ENCODE data around the gene DCC.

DCC gene

DNA sequence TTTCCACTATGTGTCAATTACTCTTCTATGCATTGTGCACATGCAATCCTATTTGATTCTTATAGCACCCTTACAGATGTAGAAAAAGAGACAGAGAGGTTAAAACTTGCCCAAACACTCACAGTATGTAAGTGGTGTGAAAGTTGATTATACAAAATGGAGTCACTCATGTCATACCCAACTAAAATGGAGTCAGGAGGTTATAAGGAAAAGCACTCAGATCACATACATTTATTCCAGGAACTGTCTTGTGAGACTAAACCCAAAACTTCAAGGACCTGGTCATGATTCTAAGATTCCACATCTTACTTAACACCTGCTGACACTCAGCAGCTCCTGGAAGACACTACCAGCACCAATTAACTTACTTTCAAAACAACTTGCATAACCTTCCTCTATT lies 1081.9 kb downstream of the DCC start:
- Histone ChIP-seq H3K4me3 (ENCODE audit: low read length) (no peak overlapping the region), H3K36me3 (ENCODE audit: control insufficient read depth, insufficient read depth, low read length, severe bottlenecking) (no peaks in the 10 kb centered on the region), H3K4me1 (ENCODE audit: control insufficient read depth, insufficient read depth, low read length) (no peaks in the 10 kb centered on the region), H3K9me3 (ENCODE audit: control insufficient read depth, low read length) (no peaks in the 10 kb centered on the region), H3K27me3 (replicated peaks; ENCODE audit: control insufficient read depth, insufficient read depth, low read length) (no peaks in the 10 kb centered on the region), H3K9ac (ENCODE audit: low read length) (no peak overlapping the region)
- DNase-seq (ENCODE audit: low read depth) = no peak

DNA sequence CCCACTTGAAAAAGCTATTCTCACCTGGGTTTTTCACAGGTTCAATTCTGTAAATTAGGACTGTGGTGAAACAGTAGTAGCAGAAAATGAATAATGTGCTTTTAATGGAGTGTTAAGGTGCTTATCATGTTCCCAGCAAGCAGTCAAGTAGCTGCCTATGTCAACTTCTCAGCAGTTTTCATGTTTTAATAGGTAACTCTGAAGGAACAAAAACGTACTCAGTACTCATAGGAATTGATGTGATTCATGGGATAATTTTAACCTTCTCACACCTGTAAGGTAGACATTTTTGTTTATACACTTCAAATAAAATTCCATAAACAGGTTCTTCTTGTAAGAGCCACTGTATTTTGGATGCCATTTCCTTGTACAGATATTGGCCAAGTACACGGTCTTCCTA lies 1082.9 kb downstream of the DCC start:
- DNase-seq (ENCODE audit: low read depth) = no peak
- H3K4me3 ChIP-seq (ENCODE audit: low read length) = no peak overlapping the region
- no peak overlapping the region for H3K9ac ChIP-seq (ENCODE audit: low read length)
- H3K4me1 ChIP-seq (ENCODE audit: control insufficient read depth, insufficient read depth, low read length) = no peaks in the 10 kb centered on the region
- H3K9me3 ChIP-seq (ENCODE audit: control insufficient read depth, low read length) = no peaks in the 10 kb centered on the region
- H3K36me3 ChIP-seq (ENCODE audit: control insufficient read depth, insufficient read depth, low read length, severe bottlenecking) = no peaks in the 10 kb centered on the region
- H3K27me3 ChIP-seq (replicated peaks; ENCODE audit: control insufficient read depth, insufficient read depth, low read length) = no peaks in the 10 kb centered on the region

DNA sequence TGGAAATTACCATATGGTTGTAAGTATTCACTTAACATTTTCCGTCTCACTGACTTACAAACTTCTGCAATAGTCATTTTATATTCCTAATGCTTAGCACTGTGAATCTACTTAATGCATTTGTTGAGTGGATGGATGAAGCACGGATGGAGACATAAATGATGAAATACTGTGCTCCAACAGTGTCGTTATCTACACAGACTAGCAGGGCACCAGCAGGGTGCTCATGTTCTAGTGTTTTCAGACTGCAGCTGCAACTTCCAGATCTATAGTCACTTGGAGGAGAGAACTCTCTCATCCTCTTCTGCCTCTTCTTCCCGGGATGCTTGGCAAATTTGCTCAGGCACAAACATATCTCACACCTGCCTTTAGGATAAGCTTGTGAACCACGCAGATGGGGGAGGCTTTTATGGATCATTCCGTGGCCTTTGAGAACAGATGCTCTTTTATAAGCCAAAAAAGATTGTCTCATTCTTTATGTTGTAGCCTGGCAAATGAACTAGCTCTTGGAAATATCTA lies 1086.7 kb downstream of the DCC start:
- no peak for DNase-seq (ENCODE audit: low read depth)
- Histone ChIP-seq H3K9ac (ENCODE audit: low read length) (no peak overlapping the region), H3K27me3 (replicated peaks; ENCODE audit: control insufficient read depth, insufficient read depth, low read length) (no peaks in the 10 kb centered on the region), H3K4me1 (ENCODE audit: control insufficient read depth, insufficient read depth, low read length) (no peaks in the 10 kb centered on the region), H3K36me3 (ENCODE audit: control insufficient read depth, insufficient read depth, low read length, severe bottlenecking) (no peaks in the 10 kb centered on the region), H3K9me3 (ENCODE audit: control insufficient read depth, low read length) (no peaks in the 10 kb centered on the region), H3K4me3 (ENCODE audit: low read length) (no peak overlapping the region)

DNA sequence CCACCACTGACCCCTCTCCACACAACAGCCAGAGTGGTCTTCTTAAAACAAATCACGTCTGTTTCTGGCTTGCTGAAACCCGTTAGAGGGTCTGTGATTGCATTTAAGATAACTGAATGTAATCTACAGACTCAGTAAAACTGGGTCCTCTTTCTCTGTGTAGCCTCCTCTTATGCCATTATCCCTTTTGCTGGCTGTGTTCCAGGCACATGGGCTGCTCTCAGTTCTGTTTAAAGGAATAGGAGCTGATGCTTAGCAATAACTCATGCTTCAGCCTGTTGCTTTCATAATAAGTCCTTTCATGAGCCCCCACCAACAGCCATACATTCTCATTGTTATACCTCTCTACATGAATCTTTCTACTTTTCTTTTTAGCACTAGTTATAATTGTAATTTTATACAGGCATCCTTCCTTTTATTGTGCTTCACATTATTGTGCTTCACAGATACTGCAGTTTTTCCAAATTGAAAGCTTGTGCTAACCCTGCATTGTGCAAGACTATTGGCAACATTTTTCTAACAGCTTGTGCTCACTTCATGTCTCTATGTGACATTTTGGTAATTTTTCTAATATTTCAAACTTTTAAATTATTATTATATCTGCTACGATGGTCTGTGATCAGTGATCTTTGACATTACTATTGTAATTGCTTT lies 1101.9 kb downstream of the DCC start:
- Histone ChIP-seq H3K4me3 (ENCODE audit: low read length) (no peak overlapping the region), H3K36me3 (ENCODE audit: control insufficient read depth, insufficient read depth, low read length, severe bottlenecking) (no peaks in the 10 kb centered on the region), H3K4me1 (ENCODE audit: control insufficient read depth, insufficient read depth, low read length) (peaks cover 5% of the 10 kb centered on the region), H3K9ac (ENCODE audit: low read length) (no peak overlapping the region), H3K9me3 (ENCODE audit: control insufficient read depth, low read length) (no peaks in the 10 kb centered on the region), H3K27me3 (replicated peaks; ENCODE audit: control insufficient read depth, insufficient read depth, low read length) (no peaks in the 10 kb centered on the region)
- peak; percentile 27 for DNase-seq (ENCODE audit: low read depth)

DNA sequence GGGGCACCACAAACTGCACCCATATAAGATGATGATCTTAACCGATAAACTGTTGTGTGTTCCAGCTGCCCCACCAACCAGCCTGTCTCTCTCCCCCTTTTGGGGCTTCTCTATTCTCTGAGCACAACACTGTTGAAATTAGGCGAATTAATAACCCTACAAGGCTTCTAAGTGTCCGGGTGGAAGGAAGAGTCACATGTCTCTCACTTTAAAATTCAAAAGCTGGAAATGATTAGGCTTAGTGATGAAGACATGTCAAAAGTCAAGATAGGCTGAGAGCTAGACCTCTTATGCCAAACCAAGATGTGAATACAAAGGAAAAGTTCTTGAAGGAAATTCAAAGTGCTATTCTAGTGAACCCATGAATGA lies 1102.4 kb downstream of the DCC start:
- H3K27me3 ChIP-seq (replicated peaks; ENCODE audit: control insufficient read depth, insufficient read depth, low read length) = no peaks in the 10 kb centered on the region
- H3K4me3 ChIP-seq (ENCODE audit: low read length) = no peak overlapping the region
- H3K4me1 ChIP-seq (ENCODE audit: control insufficient read depth, insufficient read depth, low read length) = peaks cover 5% of the 10 kb centered on the region
- H3K36me3 ChIP-seq (ENCODE audit: control insufficient read depth, insufficient read depth, low read length, severe bottlenecking) = no peaks in the 10 kb centered on the region
- H3K9ac ChIP-seq (ENCODE audit: low read length) = no peak overlapping the region
- DNase-seq (ENCODE audit: low read depth) = no peak
- H3K9me3 ChIP-seq (ENCODE audit: control insufficient read depth, low read length) = no peaks in the 10 kb centered on the region

DNA sequence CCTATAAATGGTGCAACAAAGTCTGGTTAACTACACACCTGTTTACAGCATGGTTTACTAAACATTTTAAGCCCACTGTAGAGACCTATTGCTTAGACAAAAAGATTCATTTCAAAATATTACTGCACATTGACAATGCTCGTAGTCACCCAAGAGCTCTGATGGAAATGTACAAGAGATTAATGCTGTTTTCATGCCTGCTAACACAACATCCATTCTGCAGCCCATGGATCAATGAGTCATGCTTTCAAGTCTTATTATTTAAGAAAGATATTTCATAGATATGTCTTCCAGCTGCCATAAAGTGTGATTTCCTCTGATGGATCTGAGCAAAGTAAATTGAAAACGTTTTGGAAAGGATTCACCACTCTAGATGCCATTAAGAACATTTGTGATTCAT lies 1103.3 kb downstream of the DCC start:
- H3K9me3 ChIP-seq (ENCODE audit: control insufficient read depth, low read length) = no peaks in the 10 kb centered on the region
- H3K4me1 ChIP-seq (ENCODE audit: control insufficient read depth, insufficient read depth, low read length) = peaks cover 5% of the 10 kb centered on the region
- no peaks in the 10 kb centered on the region for H3K27me3 ChIP-seq (replicated peaks; ENCODE audit: control insufficient read depth, insufficient read depth, low read length)
- no peak overlapping the region for H3K9ac ChIP-seq (ENCODE audit: low read length)
- H3K4me3 ChIP-seq (ENCODE audit: low read length) = no peak overlapping the region
- DNase-seq (ENCODE audit: low read depth) = no peak
- H3K36me3 ChIP-seq (ENCODE audit: control insufficient read depth, insufficient read depth, low read length, severe bottlenecking) = no peaks in the 10 kb centered on the region

DNA sequence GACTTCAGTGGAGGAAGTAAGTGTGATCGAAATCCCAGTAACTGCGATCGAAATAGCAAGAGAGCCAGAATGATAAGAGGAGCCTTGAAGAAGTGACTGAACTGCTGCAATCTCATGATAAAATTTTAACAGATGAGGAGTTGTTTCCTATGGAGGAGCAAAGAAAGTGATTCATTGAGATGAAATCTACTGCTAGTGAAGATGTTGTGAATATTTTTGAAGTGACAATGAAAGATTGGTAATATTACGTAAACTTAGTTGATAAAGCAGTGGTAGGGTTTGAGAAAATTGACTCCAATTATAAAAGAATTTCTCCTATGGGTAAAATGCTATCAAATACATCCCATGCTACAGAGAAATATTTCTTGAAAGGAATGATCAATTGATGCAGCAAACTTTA lies 1103.8 kb downstream of the DCC start:
- Histone ChIP-seq H3K9ac (ENCODE audit: low read length) (no peak overlapping the region), H3K27me3 (replicated peaks; ENCODE audit: control insufficient read depth, insufficient read depth, low read length) (no peaks in the 10 kb centered on the region), H3K36me3 (ENCODE audit: control insufficient read depth, insufficient read depth, low read length, severe bottlenecking) (no peaks in the 10 kb centered on the region), H3K4me1 (ENCODE audit: control insufficient read depth, insufficient read depth, low read length) (peaks cover 5% of the 10 kb centered on the region), H3K9me3 (ENCODE audit: control insufficient read depth, low read length) (no peaks in the 10 kb centered on the region), H3K4me3 (ENCODE audit: low read length) (no peak overlapping the region)
- no peak for DNase-seq (ENCODE audit: low read depth)

DNA sequence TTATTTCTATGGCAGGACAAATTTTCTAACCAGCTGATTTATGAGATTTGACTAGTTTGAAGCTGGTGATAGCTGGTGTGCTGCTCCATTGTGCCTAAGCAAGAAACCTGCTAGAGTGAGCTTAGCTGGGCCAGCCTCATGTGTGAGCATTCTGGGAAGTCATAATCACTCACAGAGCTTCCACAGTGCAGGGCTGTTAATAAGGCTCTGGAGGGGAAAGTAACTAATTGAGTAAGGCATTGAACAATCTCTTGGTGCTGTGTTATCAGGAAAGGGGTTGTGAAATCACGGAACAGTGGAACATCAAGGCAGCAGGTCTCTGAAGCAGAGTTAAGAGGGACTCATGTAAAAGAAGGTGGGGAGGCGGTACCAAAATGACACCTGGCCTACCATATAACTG lies 1111.9 kb downstream of the DCC start:
- H3K9ac ChIP-seq (ENCODE audit: low read length) = no peak overlapping the region
- peaks cover under 1% of the 10 kb centered on the region for H3K4me1 ChIP-seq (ENCODE audit: control insufficient read depth, insufficient read depth, low read length)

DNA sequence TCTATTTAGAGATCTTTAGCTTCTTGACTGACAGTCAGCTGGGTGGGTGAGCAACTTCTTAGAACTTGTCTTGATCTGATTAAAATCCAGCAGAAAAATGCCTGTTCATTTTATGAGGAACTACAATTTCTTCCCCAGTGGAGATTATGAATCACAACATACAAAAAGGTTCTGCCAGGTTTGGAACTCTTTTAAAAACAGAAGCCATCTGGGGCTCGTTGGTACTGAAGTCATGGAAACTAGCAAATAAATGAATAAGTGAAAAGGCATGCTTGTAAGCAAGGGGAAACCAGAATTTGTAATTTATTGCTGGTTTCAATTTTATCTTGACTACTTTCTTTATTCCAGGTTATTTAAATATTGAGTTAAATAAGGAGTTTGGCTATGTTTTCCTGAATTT lies 1117.1 kb downstream of the DCC start:
- H3K36me3 ChIP-seq (ENCODE audit: control insufficient read depth, insufficient read depth, low read length, severe bottlenecking) = no peaks in the 10 kb centered on the region
- DNase-seq (ENCODE audit: low read depth) = peak; percentile 82
- peaks cover 18% of the 10 kb centered on the region for H3K4me1 ChIP-seq (ENCODE audit: control insufficient read depth, insufficient read depth, low read length)
- no peak overlapping the region for H3K4me3 ChIP-seq (ENCODE audit: low read length)
- H3K9me3 ChIP-seq (ENCODE audit: control insufficient read depth, low read length) = no peaks in the 10 kb centered on the region
- H3K27me3 ChIP-seq (replicated peaks; ENCODE audit: control insufficient read depth, insufficient read depth, low read length) = no peaks in the 10 kb centered on the region
- H3K9ac ChIP-seq (ENCODE audit: low read length) = no peak overlapping the region

More for the DNA sequence above, 1111.9 kb downstream of the DCC start:
- Histone ChIP-seq H3K27me3 (replicated peaks; ENCODE audit: control insufficient read depth, insufficient read depth, low read length) (no peaks in the 10 kb centered on the region), H3K36me3 (ENCODE audit: control insufficient read depth, insufficient read depth, low read length, severe bottlenecking) (no peaks in the 10 kb centered on the region), H3K4me3 (ENCODE audit: low read length) (no peak overlapping the region), H3K9me3 (ENCODE audit: control insufficient read depth, low read length) (no peaks in the 10 kb centered on the region)
- no peak for DNase-seq (ENCODE audit: low read depth)

DNA sequence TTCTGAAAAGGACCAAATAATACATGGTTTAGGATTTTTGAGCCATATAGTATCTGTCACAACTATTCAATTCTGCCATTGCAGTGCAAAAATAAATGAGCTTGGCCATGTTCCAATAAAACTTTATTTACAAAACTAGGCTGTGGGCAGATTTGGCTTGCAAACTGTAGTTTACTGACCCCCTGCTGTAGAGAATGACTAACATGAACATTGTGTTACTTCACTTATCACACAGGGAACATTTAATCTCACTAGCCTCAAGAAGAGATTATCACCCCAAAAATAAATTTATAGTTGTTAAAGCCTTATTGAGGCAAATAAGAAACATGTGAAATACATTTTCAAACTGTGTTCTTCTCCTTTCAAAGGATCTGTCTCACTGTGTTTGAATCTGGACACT lies 1118.3 kb downstream of the DCC start:
- no peaks in the 10 kb centered on the region for H3K27me3 ChIP-seq (replicated peaks; ENCODE audit: control insufficient read depth, insufficient read depth, low read length)

DNA sequence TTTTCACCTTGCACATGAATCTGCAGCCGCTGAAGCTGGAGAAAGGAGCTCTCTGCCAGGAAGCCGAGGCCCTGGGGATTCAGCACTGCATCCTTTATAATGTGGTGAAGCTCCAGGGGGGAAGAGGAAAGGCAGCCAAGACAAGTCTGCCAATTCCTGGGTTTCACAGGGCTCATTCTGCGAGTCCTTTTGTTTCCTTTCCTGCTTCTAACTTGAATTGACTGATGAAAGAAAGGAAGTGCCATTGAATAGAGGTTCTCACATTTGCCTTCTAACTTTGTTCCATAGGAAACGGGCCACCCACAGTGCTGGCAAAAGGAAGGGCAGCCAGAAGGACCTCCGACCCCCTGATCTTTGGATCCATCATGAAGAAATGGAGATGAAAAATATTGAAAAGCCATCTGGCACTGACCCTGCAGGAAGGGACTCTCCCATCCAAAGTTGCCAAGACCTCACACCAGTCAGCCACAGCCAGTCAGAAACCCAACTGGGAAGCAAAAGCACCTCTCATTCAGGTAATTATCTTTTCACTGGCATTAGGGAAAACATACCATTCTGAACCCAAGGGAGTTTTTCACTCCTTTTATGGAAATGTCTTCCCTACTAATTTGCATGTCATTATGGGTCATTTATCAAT lies 1119.1 kb downstream of the DCC start:
- peaks cover 18% of the 10 kb centered on the region for H3K4me1 ChIP-seq (ENCODE audit: control insufficient read depth, insufficient read depth, low read length)
- no peak overlapping the region for H3K9ac ChIP-seq (ENCODE audit: low read length)
- H3K9me3 ChIP-seq (ENCODE audit: control insufficient read depth, low read length) = no peaks in the 10 kb centered on the region
- H3K27me3 ChIP-seq (replicated peaks; ENCODE audit: control insufficient read depth, insufficient read depth, low read length) = no peaks in the 10 kb centered on the region
- H3K4me3 ChIP-seq (ENCODE audit: low read length) = no peak overlapping the region
- DNase-seq (ENCODE audit: low read depth) = peak; percentile 31
- no peaks in the 10 kb centered on the region for H3K36me3 ChIP-seq (ENCODE audit: control insufficient read depth, insufficient read depth, low read length, severe bottlenecking)

More for the DNA sequence above, 1118.3 kb downstream of the DCC start:
- Histone ChIP-seq H3K9ac (ENCODE audit: low read length) (no peak overlapping the region), H3K9me3 (ENCODE audit: control insufficient read depth, low read length) (no peaks in the 10 kb centered on the region), H3K4me1 (ENCODE audit: control insufficient read depth, insufficient read depth, low read length) (peaks cover 18% of the 10 kb centered on the region), H3K4me3 (ENCODE audit: low read length) (no peak overlapping the region), H3K36me3 (ENCODE audit: control insufficient read depth, insufficient read depth, low read length, severe bottlenecking) (no peaks in the 10 kb centered on the region)
- peak; percentile 25 for DNase-seq (ENCODE audit: low read depth)

All from adipocyte (in vitro differentiated cells).